DND-41 (cell line): ENCODE results near the gene TEKT1.

Source experiments
- ATAC-seq: fragments of 200-7000 bp; cut with Tn5 transposase; 3 replicates; pipeline ENCODE4 v1.9.1; 2021; ENCODE audit warnings: low read depth; ENCODE audit not compliant: insufficient read depth
- DNase-seq: peaks from one replicate; pipeline ENCODE4 v3.0.0-alpha.2; 2020
- H2AFZ ChIP-seq: 2 replicates; pipeline ENCODE4 v1.6.0; 2012; ENCODE audit warnings: low read depth, low read length
- H3K27ac ChIP-seq: 2 replicates; pipeline ENCODE4 v1.5.1; 2012; ENCODE audit warnings: low read length, inconsistent platforms
- H3K27me3 ChIP-seq: fragments of 200-600 bp; sonication (generic); 2 replicates; pipeline ENCODE4 v1.6.0; 2012; ENCODE audit warnings: low read length, mild to moderate bottlenecking, inconsistent platforms; ENCODE audit not compliant: insufficient read depth, poor library complexity
- H3K36me3 ChIP-seq: 2 replicates; pipeline ENCODE4 v1.5.1; 2012; ENCODE audit warnings: low read length, inconsistent platforms; ENCODE audit not compliant: insufficient read depth
- H3K4me1 ChIP-seq: 2 replicates; pipeline ENCODE4 v1.5.1; 2012; ENCODE audit warnings: mild to moderate bottlenecking, low read length; ENCODE audit not compliant: insufficient read depth
- H3K4me2 ChIP-seq: 2 replicates; pipeline ENCODE4 v1.6.0; 2012; ENCODE audit warnings: mild to moderate bottlenecking, moderate library complexity, low read length, inconsistent platforms; ENCODE audit not compliant: insufficient read depth
- H3K4me3 ChIP-seq, 2 experiments: fragments of 200-600 bp in 1 of 2; shearing (Covaris generic) in 1 of 2; 2 replicates each; pipeline ENCODE4 v1.5.1; 2012 to 2016; ENCODE audit warnings: inconsistent platforms in 2 of 2, low read length in 2 of 2, mild to moderate bottlenecking in 2 of 2, low read depth in 1 of 2, moderate library complexity in 1 of 2
- H3K79me2 ChIP-seq: 2 replicates; pipeline ENCODE4 v1.6.0; 2012; ENCODE audit warnings: low read length, inconsistent platforms; ENCODE audit not compliant: insufficient read depth
- H3K9ac ChIP-seq: 2 replicates; pipeline ENCODE4 v1.6.0; 2012; ENCODE audit warnings: low read depth, mild to moderate bottlenecking, inconsistent platforms, low read length, moderate library complexity
- H3K9me3 ChIP-seq: 2 replicates; pipeline ENCODE4 v1.5.1; 2012; ENCODE audit warnings: low read length, moderate library complexity, mild to moderate bottlenecking, inconsistent platforms; ENCODE audit not compliant: insufficient read depth, severe bottlenecking
- H4K20me1 ChIP-seq: 2 replicates; pipeline ENCODE4 v1.6.0; 2012; ENCODE audit warnings: low read length; ENCODE audit not compliant: insufficient read depth
- EZH2 ChIP-seq: IDR thresholded peaks from 3 replicates; pipeline ENCODE4 v1.6.1; 2012; ENCODE audit warnings: borderline replicate concordance, low read depth, mild to moderate bottlenecking, moderate library complexity, low read length, inconsistent platforms; ENCODE audit not compliant: severe bottlenecking
- TF ChIP-seq, protein P1 (sequence below): IDR thresholded peaks from 2 replicates; pipeline ENCODE4 v1.5.1; 2012; ENCODE audit warnings: borderline replicate concordance, low read length, moderate library complexity, mild to moderate bottlenecking; ENCODE audit not compliant: poor library complexity, severe bottlenecking; ENCODE audit errors: extremely low read depth

TEKT1 gene

DNA sequence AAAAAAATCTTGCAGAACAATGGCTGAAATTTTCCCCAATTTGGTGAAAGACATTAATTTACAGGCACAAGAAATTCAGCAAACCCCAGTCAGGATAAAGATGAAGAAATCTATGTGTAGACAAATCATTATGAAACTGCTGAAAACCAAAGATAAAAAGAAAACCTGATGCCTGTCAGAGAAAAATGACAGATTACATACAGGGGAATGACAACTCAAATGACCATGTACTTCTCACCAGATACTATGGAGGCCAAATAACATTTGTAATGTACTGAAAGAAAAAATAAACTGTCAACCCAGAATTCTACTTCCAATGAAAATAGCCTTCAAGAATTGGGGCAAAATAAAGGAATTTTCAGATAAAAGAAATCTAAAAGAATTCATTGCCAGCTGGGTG lies 82.9 kb downstream of the TEKT1 start:
- Histone ChIP-seq H4K20me1 (no peaks in the 10 kb centered on the region), H3K4me3 (no peak overlapping the region), H3K9me3 (no peaks in the 10 kb centered on the region), H2AFZ (no peak overlapping the region), H3K27ac (no peak overlapping the region), H3K36me3 (no peaks in the 10 kb centered on the region), H3K27me3 (peaks cover 5% of the 10 kb centered on the region), H3K79me2 (no peaks in the 10 kb centered on the region), H3K4me2 (no peak overlapping the region), H3K4me1 (peaks cover 17% of the 10 kb centered on the region), H3K9ac (no peak overlapping the region)
- no peak for DNase-seq
- ATAC-seq: no peak
- TF ChIP-seq, protein P1, sequence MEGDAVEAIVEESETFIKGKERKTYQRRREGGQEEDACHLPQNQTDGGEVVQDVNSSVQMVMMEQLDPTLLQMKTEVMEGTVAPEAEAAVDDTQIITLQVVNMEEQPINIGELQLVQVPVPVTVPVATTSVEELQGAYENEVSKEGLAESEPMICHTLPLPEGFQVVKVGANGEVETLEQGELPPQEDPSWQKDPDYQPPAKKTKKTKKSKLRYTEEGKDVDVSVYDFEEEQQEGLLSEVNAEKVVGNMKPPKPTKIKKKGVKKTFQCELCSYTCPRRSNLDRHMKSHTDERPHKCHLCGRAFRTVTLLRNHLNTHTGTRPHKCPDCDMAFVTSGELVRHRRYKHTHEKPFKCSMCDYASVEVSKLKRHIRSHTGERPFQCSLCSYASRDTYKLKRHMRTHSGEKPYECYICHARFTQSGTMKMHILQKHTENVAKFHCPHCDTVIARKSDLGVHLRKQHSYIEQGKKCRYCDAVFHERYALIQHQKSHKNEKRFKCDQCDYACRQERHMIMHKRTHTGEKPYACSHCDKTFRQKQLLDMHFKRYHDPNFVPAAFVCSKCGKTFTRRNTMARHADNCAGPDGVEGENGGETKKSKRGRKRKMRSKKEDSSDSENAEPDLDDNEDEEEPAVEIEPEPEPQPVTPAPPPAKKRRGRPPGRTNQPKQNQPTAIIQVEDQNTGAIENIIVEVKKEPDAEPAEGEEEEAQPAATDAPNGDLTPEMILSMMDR: no peak
- TF ChIP-seq EZH2: no peak
